Mesothelial cell of epicardium (in vitro differentiated cells): ENCODE results near the gene CCDC158. TPM values are rescaled to one million over a fixed set of nuclear protein-coding genes. Genes with fewer than 3 reads are reported as not detected.
"Not testable (repeated sequence)": the region's sequence is repeated elsewhere in the genome, so short reads cannot be mapped to it uniquely, and the experiment has no call there.

Experiments used
- DNase-seq, 2 experiments: peaks; one replicate each; pipeline ENCODE4 v3.0.0; 2021; ENCODE audit warnings: low spot score in 2 of 2; ENCODE audit not compliant: unreplicated experiment in 2 of 2
- H3K27ac Mint-ChIP-seq: 2 replicates; pipeline ENCODE4 v1.8.0; 2021; ENCODE audit warnings: mixed read lengths
- H3K27me3 Mint-ChIP-seq: 2 replicates; pipeline ENCODE4 v1.8.0; 2021; ENCODE audit warnings: low read depth, mixed read lengths
- H3K36me3 Mint-ChIP-seq: 2 replicates; pipeline ENCODE4 v1.8.0; 2021; ENCODE audit warnings: mixed read lengths
- H3K4me1 Mint-ChIP-seq: 2 replicates; pipeline ENCODE4 v1.8.0; 2021; ENCODE audit warnings: mixed read lengths
- H3K4me3 Mint-ChIP-seq: 2 replicates; pipeline ENCODE4 v1.8.0; 2021; ENCODE audit warnings: mild to moderate bottlenecking, moderate library complexity, mixed read lengths
- H3K9me3 Mint-ChIP-seq: 2 replicates; pipeline ENCODE4 v1.8.0; 2021; ENCODE audit warnings: mixed read lengths
- total RNA-seq: library from RNA; stranded (reverse); gene quantifications from 3 replicates; pipeline ENCODE4 v1.2.1, GENCODE V29; 2021
- TF ChIP-seq, protein P1 (sequence below): fragments of 200-600 bp; sonication (generic); IDR thresholded peaks from one replicate; pipeline ENCODE4 v1.5.0; 2021; ENCODE audit warnings: antibody characterized with exemption; ENCODE audit not compliant: unreplicated experiment

CCDC158 gene
- total RNA-seq, 1 donor from 2014 or later: not detected

DNA sequence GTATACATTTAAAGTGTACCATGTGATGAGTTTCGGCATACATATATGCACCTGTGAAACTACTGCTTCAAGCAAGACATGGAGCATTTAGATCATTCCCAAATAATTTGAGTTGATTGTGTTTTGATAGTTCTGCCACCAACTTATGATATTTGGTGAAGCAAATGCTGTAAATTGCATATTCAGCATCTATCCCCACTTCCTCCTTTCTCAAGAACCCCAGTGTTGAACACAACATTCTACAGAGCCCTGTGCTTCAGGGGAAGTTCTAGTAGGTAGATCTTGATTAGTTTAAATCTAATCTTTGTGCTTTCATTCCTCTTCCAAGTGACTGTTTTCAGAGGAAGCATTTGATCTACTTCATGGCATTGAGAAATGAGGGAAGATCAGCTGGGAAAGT, 8.7 kb upstream of the CCDC158 start:
- TF ChIP-seq, protein P1, sequence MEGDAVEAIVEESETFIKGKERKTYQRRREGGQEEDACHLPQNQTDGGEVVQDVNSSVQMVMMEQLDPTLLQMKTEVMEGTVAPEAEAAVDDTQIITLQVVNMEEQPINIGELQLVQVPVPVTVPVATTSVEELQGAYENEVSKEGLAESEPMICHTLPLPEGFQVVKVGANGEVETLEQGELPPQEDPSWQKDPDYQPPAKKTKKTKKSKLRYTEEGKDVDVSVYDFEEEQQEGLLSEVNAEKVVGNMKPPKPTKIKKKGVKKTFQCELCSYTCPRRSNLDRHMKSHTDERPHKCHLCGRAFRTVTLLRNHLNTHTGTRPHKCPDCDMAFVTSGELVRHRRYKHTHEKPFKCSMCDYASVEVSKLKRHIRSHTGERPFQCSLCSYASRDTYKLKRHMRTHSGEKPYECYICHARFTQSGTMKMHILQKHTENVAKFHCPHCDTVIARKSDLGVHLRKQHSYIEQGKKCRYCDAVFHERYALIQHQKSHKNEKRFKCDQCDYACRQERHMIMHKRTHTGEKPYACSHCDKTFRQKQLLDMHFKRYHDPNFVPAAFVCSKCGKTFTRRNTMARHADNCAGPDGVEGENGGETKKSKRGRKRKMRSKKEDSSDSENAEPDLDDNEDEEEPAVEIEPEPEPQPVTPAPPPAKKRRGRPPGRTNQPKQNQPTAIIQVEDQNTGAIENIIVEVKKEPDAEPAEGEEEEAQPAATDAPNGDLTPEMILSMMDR: no peak
- H3K27me3 Mint-ChIP-seq: no peaks in the 10 kb centered on the region
- no peaks in the 10 kb centered on the region for H3K9me3 Mint-ChIP-seq
- H3K4me3 Mint-ChIP-seq: no peak overlapping the region
- H3K4me1 Mint-ChIP-seq: peaks cover 12% of the 10 kb centered on the region
- H3K36me3 Mint-ChIP-seq: no peaks in the 10 kb centered on the region
- no peak for DNase-seq
- no peak overlapping the region for H3K27ac Mint-ChIP-seq

DNA sequence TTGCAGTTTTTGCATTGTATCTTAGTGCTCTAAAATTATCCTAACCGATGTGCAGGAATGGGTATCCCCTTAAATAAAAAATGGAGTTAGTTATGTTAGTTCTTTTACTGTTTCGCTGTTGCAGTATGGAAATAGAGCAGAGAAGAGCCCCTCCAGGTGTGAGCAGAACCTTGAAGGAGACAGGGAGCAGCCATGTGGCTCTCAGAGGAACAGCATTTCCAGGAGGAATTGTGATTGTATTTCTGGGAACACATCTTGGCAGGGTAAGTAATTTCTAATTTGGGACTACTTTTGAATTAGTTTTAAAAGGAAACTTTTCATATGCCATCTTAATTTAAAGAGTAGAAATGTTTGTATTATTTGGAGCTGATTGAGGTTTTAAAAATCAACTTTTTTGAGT, 5.3 kb upstream of the CCDC158 start:
- H3K4me3 Mint-ChIP-seq: no peak overlapping the region
- no peaks in the 10 kb centered on the region for H3K36me3 Mint-ChIP-seq
- TF ChIP-seq, protein P1: no peak
- peaks cover 4% of the 10 kb centered on the region for H3K9me3 Mint-ChIP-seq
- no peaks in the 10 kb centered on the region for H3K4me1 Mint-ChIP-seq
- no peak for DNase-seq
- H3K27ac Mint-ChIP-seq: no peak overlapping the region
- H3K27me3 Mint-ChIP-seq: no peaks in the 10 kb centered on the region

DNA sequence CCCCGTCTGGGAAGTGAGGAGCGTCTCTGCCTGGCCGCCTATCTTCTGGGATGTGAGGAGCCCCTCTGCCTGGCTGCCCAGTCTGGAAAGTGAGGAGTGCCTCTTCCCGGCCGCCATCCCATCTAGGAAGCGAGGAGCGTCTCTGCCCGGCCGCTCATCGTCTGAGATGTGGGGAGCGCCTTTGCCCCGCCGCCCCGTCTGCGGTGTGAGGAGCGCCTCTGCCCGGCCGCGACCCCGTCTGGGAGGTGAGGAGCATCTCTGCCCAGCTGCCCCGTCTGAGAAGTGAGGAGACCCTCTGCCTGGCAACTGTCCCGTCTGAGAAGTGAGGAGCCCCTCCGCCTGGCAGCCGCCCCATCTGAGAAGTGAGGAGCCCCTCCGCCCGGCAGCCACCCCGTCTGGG, 2.2 kb upstream of the CCDC158 start:
- H3K4me3 Mint-ChIP-seq, H3K27me3 Mint-ChIP-seq, H3K9me3 Mint-ChIP-seq, DNase-seq, H3K36me3 Mint-ChIP-seq, H3K27ac Mint-ChIP-seq, H3K4me1 Mint-ChIP-seq: not testable (repeated sequence)

DNA sequence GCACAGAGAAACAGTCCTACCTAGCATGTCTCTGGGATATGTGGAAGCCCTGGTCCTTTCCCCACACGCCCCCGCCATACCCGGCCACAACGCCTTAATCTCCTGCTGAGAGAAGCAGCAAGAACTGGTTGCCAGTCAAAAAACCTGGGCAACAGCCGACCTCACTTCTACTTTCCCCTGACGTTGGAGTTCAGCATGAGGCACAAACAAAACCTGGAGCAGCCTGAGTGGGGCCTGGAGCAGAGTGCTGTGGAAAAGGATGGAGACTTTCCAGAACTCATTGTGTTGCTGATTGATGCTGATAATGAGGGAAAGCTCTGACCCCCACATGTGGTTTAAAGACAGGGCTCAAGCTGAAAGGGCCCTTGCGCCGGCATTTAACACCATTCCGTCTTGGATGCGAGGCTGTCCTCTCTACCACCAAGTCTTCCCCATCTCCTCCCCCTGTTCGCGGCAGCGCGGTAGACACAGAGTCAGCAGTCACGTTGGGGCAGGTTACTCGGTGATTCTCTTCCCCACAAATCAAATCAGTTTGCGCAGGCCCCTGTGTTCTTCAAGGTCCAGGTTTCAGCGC, 666 bp downstream of the CCDC158 start:
- Mint-ChIP-seq H3K27me3 (no peaks in the 10 kb centered on the region), H3K36me3 (no peaks in the 10 kb centered on the region), H3K4me1 (no peaks in the 10 kb centered on the region), H3K27ac (no peak overlapping the region), H3K9me3 (peaks cover 4% of the 10 kb centered on the region), H3K4me3 (no peak overlapping the region)
- TF ChIP-seq, protein P1: no peak
- DNase-seq: no peak

DNA sequence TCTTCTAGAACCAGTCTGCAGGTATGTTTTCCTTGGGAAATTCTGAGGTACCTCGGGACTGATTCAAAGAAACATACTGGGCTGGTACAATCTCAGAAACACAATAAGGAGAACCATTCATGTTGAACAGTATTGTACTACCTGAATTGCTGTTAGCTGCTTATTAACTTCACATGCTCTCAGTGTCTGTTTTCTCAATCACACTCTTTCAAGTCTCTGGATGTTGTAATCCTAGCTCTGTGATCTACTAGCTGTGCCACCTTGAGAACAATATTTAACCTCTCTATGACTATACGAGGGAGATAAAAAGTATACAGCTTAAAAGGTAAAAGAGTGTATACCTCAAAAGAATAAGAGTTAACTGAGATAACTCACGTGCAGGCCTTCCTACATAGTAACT, 10.3 kb downstream of the CCDC158 start:
- TF ChIP-seq, protein P1: no peak
- peaks cover 4% of the 10 kb centered on the region for H3K4me1 Mint-ChIP-seq
- no peaks in the 10 kb centered on the region for H3K27me3 Mint-ChIP-seq

DNA sequence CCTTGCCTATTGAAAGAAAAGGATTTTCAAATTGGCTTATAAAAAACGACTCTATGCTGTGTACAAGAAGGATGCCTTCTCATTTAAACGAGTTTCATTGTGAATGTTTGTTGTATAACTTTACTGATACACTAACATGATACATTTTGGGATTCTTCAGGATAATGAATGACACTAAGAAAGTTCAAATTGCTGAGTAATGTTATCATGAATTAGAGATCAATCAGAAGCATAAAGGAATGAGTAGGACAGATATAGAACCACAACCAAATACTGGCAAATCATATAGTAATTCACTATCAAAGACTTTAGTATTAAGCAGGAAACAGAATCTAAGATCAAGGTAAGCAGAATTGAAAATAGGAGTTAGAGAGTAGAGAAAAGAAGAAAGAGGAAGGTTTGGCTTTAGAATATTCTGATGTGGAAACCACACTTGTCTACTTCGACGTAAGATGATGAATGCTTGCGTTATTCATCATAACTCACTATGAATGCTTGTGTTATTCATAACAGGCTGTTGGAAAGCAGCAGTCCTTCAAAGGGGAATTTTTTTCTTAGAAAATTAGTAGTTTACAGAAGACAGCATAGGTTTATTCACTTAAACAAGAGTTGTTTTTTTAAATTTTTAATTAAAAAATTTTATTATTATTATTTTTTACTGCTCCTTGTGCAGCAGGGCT, 13.4 kb downstream of the CCDC158 start:
- Mint-ChIP-seq H3K27ac (no peak overlapping the region), H3K36me3 (no peaks in the 10 kb centered on the region), H3K4me1 (peaks cover 4% of the 10 kb centered on the region), H3K27me3 (peaks cover 14% of the 10 kb centered on the region), H3K9me3 (no peaks in the 10 kb centered on the region), H3K4me3 (no peak overlapping the region)
- TF ChIP-seq, protein P1: no peak
- DNase-seq: no peak

More for the DNA sequence above, 10.3 kb downstream of the CCDC158 start:
- Mint-ChIP-seq H3K4me3 (no peak overlapping the region), H3K27ac (no peak overlapping the region), H3K36me3 (no peaks in the 10 kb centered on the region), H3K9me3 (peaks cover 5% of the 10 kb centered on the region)
- DNase-seq: no peak
